SH-SY5Y (cell line): Measurements from ENCODE around the gene EEF1AKMT3.

Source experiments
- GATA2 ChIP-seq: IDR thresholded peaks from 2 replicates; pipeline ENCODE4 v1.6.1; 2011; ENCODE audit warnings: mild to moderate bottlenecking, low read depth, low read length
- GATA3 ChIP-seq: IDR thresholded peaks from 2 replicates; pipeline ENCODE4 v1.6.1; 2011; ENCODE audit warnings: low read depth, mild to moderate bottlenecking, low read length, moderate library complexity

GRCh38 chr12:57765003-57765697, 7.3 kb upstream of the EEF1AKMT3 start:
- TF ChIP-seq GATA3 (no peak), GATA2 (no peak)
